ENCODE data around the gene E2F8. TPM values are rescaled to one million over a fixed set of nuclear protein-coding genes. Genes with fewer than 3 reads are reported as not detected.

Gene E2F8, protein sequence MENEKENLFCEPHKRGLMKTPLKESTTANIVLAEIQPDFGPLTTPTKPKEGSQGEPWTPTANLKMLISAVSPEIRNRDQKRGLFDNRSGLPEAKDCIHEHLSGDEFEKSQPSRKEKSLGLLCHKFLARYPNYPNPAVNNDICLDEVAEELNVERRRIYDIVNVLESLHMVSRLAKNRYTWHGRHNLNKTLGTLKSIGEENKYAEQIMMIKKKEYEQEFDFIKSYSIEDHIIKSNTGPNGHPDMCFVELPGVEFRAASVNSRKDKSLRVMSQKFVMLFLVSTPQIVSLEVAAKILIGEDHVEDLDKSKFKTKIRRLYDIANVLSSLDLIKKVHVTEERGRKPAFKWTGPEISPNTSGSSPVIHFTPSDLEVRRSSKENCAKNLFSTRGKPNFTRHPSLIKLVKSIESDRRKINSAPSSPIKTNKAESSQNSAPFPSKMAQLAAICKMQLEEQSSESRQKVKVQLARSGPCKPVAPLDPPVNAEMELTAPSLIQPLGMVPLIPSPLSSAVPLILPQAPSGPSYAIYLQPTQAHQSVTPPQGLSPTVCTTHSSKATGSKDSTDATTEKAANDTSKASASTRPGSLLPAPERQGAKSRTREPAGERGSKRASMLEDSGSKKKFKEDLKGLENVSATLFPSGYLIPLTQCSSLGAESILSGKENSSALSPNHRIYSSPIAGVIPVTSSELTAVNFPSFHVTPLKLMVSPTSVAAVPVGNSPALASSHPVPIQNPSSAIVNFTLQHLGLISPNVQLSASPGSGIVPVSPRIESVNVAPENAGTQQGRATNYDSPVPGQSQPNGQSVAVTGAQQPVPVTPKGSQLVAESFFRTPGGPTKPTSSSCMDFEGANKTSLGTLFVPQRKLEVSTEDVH
- 1 to 10 TPM in 2 of 4 donors, under 1 TPM in 1, not detected in 1; 0.64 to 1.2 (median 1.2) TPM for total RNA-seq

DNA sequence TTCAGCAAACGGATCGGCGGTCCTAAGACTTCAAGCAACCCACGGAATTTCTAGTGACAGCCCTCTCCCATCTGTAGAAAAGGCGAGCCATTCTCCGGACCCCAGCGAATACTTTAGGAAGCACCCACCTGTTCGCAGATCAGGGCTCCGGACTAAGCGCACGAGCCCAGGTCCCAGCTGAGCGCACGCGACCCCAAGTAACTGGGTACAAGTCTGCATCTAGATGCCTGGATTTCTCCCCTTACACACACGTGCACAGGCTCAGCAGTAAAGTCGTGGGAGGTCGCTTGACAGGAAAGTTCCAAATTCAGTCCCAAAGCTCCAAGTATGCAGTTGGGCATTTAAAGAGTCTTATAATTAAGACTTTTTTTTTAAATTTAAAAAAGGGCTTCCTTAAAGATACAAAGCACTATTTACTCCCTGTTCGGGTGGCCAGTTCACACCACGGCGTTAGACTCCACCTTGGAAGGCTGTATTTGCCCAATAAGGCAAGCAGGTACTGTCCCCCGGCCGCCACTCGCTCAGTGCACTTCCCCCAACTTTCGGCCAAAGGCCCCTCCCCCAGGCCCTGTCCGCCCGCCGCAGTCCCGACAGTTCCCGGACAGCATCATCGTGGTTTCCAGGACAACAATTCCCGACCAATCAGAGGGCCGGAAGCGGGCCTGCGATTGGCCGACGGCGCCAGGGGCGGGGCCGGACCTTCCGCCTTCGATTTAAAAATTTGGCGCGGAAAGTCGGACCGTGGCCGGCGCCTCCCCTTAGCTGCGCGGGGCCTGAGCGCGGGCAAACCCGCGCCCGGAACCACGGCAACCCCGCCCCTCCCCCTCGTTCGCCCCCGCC lies at the start of gene E2F8:
TSS of gene E2F8 (minus strand) at position 526 of the 840 bp plus-strand sequence. CDS start 824 bp downstream, outside the sequence.
- Histone ChIP-seq H3K27ac (peak within 1 kb of the TSS in 3 of 4 donors; percentile 67 to 79 (median 77)), H3K27me3 (peaks cover 53% of the 10 kb centered on the region), H3K9me3 (no peaks in the 10 kb centered on the region), H3K36me3 (no peaks in the 10 kb centered on the region), H3K4me1 (peaks cover 13 to 57% (median 34%) of the 10 kb centered on the region in 4 donors), H3K4me3 (peak within 1 kb of the TSS; percentile 31 to 82 (median 68))
- in situ Hi-C loops (cut with MboI; ENCODE audit: low pct_ligation_motif_present in 1 of 4, low pct_unique_long_range_greater_than_20kb in 1 of 4, low sequenced_read_pairs in 3 of 4), result no loop called here
- TF ChIP-seq POLR2AphosphoS5 (IDR thresholded peaks at IDR 0.05), result peak in 1 of 3 donors; percentile 63
- TF ChIP-seq, protein P1, sequence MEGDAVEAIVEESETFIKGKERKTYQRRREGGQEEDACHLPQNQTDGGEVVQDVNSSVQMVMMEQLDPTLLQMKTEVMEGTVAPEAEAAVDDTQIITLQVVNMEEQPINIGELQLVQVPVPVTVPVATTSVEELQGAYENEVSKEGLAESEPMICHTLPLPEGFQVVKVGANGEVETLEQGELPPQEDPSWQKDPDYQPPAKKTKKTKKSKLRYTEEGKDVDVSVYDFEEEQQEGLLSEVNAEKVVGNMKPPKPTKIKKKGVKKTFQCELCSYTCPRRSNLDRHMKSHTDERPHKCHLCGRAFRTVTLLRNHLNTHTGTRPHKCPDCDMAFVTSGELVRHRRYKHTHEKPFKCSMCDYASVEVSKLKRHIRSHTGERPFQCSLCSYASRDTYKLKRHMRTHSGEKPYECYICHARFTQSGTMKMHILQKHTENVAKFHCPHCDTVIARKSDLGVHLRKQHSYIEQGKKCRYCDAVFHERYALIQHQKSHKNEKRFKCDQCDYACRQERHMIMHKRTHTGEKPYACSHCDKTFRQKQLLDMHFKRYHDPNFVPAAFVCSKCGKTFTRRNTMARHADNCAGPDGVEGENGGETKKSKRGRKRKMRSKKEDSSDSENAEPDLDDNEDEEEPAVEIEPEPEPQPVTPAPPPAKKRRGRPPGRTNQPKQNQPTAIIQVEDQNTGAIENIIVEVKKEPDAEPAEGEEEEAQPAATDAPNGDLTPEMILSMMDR (IDR thresholded peaks at IDR 0.05), result no peak
- intact Hi-C loops (cut with DNase I; ENCODE audit: low total_unique reads), result no loop called here
- WGBS, 2 donors (ENCODE audit: low coverage in 1 of 2), result 0 to 2% methylated on average over 2 to 38 of the region's 59 CpGs
- DNase-seq, result peak; percentile 96

DNA sequence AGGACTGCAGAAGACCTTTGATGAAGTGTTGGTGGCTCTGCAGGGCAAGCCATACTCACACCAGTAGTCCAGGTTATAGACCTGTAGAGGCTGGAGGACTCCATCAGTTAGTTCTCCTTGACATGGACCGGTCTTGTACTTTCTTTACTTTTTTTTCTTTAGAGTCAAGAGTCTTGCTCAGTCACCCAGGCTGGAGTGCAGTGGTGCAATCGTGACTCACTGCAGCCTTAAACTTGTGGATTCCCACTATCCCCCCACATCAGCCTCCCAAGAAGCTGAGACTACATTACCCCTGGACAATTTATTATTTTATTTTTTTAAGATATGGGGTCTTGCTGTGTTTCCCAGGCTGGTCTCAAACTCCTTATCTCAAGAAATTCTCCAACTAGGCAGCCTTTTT lies 49.6 kb upstream of the E2F8 start:
- TF ChIP-seq EP300 (IDR thresholded peaks at IDR 0.05; ENCODE audit: low read depth) (no peak), POLR2A (IDR thresholded peaks at IDR 0.05) (no peak), POLR2AphosphoS5 (IDR thresholded peaks at IDR 0.05) (no peak)
- TF ChIP-seq, protein P1 (IDR thresholded peaks at IDR 0.05), result no peak
- Histone ChIP-seq H3K9me3 (no peaks in the 10 kb centered on the region), H3K36me3 (no peaks in the 10 kb centered on the region), H3K4me3 (no peak overlapping the region), H3K27me3 (peaks cover 5% of the 10 kb centered on the region), H3K27ac (no peak overlapping the region), H3K4me1 (no peaks in the 10 kb centered on the region)
- intact Hi-C loops (cut with DNase I; ENCODE audit: low total_unique reads) (no loop called here), in situ Hi-C loops (cut with MboI; ENCODE audit: low pct_ligation_motif_present in 1 of 4, low pct_unique_long_range_greater_than_20kb in 1 of 4, low sequenced_read_pairs in 3 of 4) (no loop called here)
- 56 to 91% methylated on average over 1 to 2 of the region's 2 CpGs for WGBS, 2 donors (ENCODE audit: low coverage in 1 of 2)
- DNase-seq, result no peak

DNA sequence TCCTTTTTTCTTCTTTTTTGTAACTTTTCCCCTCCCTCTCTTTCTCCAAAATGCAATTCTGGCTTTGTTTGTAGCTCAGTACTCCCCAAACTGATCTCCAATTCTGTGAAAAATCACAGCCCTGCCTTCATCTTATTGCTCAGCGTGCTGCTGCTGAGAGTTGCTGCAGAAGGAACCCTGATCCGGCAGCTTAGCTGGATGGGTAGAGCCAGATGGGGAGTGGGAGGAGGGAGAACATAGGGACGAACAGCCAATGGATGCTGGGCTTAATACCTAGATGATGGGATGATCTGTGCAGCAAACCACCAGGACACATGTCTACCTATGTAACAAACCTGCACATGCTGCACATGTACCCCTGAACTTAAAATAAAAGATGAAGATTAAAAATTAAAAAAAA lies 47.5 kb upstream of the E2F8 start:
- intact Hi-C loops (cut with DNase I; ENCODE audit: low total_unique reads) (no loop called here), in situ Hi-C loops (cut with MboI; ENCODE audit: low pct_ligation_motif_present in 1 of 4, low pct_unique_long_range_greater_than_20kb in 1 of 4, low sequenced_read_pairs in 3 of 4) (no loop called here)
- WGBS, 2 donors (ENCODE audit: low coverage in 1 of 2), result 73 to 78% methylated on average over 3 of the region's 3 CpGs
- H3K4me3 ChIP-seq, result no peak overlapping the region
- no peak for DNase-seq
- no peak overlapping the region for H3K27ac ChIP-seq
- no peak for TF ChIP-seq EP300 (IDR thresholded peaks at IDR 0.05; ENCODE audit: low read depth)
- TF ChIP-seq POLR2AphosphoS5 (IDR thresholded peaks at IDR 0.05), result no peak
- TF ChIP-seq, protein P1 (IDR thresholded peaks at IDR 0.05), result no peak
- no peak for TF ChIP-seq POLR2A (IDR thresholded peaks at IDR 0.05)
- H3K9me3 ChIP-seq, result no peaks in the 10 kb centered on the region
- peaks cover 5% of the 10 kb centered on the region for H3K27me3 ChIP-seq
- H3K36me3 ChIP-seq, result no peaks in the 10 kb centered on the region
- H3K4me1 ChIP-seq, result no peaks in the 10 kb centered on the region
